ENCODE results near the gene TUBB4B. TPM values are rescaled to one million over a fixed set of nuclear protein-coding genes. Genes with fewer than 3 reads are reported as not detected.
A peak's percentile ranks its signal among the peaks of the same experiment; 100 is the strongest.

TUBB4B gene
- total RNA-seq, 1 donor from 2014 or later = 148 TPM

DNA sequence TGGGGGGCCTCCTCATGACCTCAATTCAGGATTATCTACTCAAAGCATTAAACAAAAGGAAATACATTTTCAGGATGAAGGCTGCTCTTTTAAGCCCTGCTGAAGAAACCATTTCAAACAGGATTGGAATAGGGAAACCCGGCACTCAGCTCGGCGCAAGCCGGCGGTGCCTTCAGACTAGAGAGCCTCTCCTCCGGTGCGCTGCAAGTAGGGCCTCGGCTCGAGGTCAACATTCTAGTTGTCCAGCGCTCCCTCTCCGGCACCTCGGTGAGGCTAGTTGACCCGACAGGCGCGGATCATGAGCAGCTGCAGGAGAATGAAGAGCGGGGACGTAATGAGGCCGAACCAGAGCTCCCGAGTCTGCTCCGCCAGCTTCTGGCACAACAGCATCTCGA lies 36.4 kb upstream of the TUBB4B start:
- DNase-seq (ENCODE audit: low spot score in 2 of 2, unreplicated experiment in 2 of 2) = no peak
- TF ChIP-seq, protein P1, sequence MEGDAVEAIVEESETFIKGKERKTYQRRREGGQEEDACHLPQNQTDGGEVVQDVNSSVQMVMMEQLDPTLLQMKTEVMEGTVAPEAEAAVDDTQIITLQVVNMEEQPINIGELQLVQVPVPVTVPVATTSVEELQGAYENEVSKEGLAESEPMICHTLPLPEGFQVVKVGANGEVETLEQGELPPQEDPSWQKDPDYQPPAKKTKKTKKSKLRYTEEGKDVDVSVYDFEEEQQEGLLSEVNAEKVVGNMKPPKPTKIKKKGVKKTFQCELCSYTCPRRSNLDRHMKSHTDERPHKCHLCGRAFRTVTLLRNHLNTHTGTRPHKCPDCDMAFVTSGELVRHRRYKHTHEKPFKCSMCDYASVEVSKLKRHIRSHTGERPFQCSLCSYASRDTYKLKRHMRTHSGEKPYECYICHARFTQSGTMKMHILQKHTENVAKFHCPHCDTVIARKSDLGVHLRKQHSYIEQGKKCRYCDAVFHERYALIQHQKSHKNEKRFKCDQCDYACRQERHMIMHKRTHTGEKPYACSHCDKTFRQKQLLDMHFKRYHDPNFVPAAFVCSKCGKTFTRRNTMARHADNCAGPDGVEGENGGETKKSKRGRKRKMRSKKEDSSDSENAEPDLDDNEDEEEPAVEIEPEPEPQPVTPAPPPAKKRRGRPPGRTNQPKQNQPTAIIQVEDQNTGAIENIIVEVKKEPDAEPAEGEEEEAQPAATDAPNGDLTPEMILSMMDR (IDR thresholded peaks at IDR 0.05; ENCODE audit: unreplicated experiment) = no peak
- Mint-ChIP-seq H3K4me3 (peak overlapping the region; percentile 95), H3K36me3 (peaks cover 8% of the 10 kb centered on the region), H3K4me1 (peaks cover 37% of the 10 kb centered on the region), H3K27me3 (ENCODE audit: low read depth) (no peaks in the 10 kb centered on the region), H3K27ac (peak overlapping the region; percentile 96), H3K9me3 (no peaks in the 10 kb centered on the region)

DNA sequence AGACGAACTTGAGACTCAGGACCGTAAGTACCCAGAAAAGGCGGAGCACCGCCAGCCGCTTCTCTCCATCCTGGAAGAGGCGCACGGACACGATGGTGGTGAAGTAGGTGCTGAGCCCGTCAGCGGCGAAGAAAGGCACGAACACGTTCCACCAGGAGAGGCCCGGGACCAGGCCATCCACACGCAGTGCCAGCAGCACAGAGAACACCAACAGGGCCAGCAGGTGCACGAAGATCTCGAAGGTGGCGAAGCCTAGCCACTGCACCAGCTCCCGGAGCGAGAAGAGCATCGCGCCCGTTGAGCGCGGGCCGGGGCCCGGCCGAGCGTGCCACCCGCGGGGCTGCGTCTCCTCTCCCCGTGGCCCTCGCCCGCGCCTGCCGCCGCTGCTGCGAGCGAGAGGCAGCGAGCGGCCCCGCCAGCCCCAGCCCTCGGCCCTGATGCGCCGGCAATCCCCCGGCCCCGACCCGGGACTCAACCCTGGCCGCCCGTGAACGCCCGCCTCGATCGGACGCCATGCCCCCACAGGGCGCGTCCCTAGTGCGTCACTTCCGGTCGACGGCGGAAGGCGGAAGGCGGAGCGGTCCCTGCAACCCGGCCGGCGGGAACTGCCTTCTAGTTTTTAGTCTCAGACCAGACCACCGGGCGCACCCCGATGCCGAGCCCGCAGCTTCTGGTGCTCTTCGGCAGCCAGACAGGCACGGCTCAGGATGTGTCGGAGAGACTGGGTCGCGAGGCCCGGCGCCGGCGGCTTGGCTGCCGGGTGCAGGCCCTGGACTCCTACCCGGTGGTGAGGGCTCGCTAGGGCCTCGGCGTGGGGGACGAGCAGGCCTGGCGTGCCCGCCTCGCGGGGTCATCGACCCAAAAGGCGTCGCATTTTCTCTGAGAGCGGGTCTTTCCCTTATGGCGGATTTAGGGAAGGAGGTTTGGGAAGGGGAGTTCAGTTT lies 35.7 kb upstream of the TUBB4B start, which contains the start of the genes NDOR1 and TMEM203:
Gene NDOR1, plus strand, starts transcription at position 575 of the 944 bp plus-strand sequence. Its CDS starts 78 bp downstream, at position 653.
Gene TMEM203, minus strand, starts transcription at position 523 of the 944 bp plus-strand sequence. Its CDS starts 234 bp downstream, at position 289.
- DNase-seq (ENCODE audit: low spot score in 2 of 2, unreplicated experiment in 2 of 2) = peak; percentile 95 to 96
- peak within 1 kb of the TSS; percentile 96 for H3K27ac Mint-ChIP-seq
- H3K27me3 Mint-ChIP-seq (ENCODE audit: low read depth) = no peaks in the 10 kb centered on the region
- H3K4me1 Mint-ChIP-seq = peaks cover 37% of the 10 kb centered on the region
- peak within 1 kb of the TSS; percentile 95 for H3K4me3 Mint-ChIP-seq
- TF ChIP-seq, protein P1 (IDR thresholded peaks at IDR 0.05; ENCODE audit: unreplicated experiment) = no peak
- peaks cover 10% of the 10 kb centered on the region for H3K36me3 Mint-ChIP-seq
- H3K9me3 Mint-ChIP-seq = no peaks in the 10 kb centered on the region

DNA sequence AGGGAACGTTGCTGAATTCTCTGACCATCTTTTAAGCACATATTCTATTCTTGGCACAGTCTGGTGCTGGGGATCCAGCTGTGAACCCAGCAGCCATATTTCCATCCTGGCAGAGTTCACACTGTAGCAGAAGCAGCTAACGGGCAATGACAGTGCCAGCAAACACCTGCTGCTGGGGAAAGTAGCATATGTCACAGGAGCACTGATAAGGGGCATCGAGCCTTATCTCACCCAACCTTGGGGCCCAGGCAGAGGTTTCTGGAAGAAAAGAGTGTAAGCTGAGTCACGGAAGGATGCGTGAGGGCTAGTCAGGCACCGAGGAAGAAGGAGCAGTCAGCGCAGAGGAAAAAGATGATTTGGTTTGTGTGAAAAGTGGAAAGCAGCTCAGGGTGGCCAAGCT lies 34.5 kb upstream of the TUBB4B start:
- Mint-ChIP-seq H3K9me3 (no peaks in the 10 kb centered on the region), H3K27ac (peak overlapping the region; percentile 94)

DNA sequence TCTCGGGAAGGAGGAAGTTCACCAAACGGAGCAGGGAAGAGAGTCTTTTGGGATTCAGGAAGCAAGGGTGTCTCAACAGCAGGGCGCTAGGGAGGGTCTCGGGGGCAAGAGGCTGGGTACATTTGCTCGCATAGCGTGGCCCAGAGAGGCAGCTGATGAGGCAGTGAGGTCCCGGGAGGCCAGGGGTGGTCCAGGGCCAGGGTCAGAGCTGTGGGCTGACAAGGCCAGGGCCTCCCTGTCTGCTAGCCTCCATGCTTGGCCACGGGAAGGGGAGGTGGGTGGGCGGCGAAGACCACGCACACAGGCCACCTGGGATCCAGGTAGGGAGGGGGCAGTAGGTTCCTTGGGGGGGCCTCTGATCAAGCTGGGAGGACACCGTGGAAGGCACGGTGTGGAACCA lies 29.6 kb upstream of the TUBB4B start:
- Mint-ChIP-seq H3K27me3 (ENCODE audit: low read depth) (no peaks in the 10 kb centered on the region), H3K4me1 (peaks cover 4% of the 10 kb centered on the region)

More for the DNA sequence above, 34.5 kb upstream of the TUBB4B start:
- no peak for DNase-seq (ENCODE audit: low spot score in 2 of 2, unreplicated experiment in 2 of 2)
- no peaks in the 10 kb centered on the region for H3K27me3 Mint-ChIP-seq (ENCODE audit: low read depth)
- TF ChIP-seq, protein P1 (IDR thresholded peaks at IDR 0.05; ENCODE audit: unreplicated experiment) = no peak
- peak overlapping the region; percentile 95 for H3K4me3 Mint-ChIP-seq
- H3K36me3 Mint-ChIP-seq = peaks cover 12% of the 10 kb centered on the region
- H3K4me1 Mint-ChIP-seq = peaks cover 30% of the 10 kb centered on the region

DNA sequence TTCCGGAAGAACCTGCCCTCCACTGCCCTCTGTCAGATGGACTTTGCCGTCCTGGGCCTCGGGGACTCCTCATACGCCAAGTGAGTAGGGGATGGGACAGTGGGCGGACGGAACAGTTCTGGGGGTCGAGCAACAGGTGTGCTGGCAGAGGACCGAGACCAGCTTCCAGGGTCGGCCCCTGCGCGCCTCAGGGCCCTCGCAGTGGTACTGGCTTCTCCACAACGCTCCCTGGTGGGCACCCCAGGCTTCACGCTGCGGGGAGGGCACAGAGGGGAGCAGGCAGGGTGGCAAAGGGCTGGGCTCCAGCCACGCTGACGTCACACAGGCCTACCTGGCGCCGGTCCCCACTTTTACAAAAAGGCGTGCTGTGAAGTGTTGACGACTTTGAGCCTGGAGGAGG lies 28.6 kb upstream of the TUBB4B start:
- TF ChIP-seq, protein P1 (IDR thresholded peaks at IDR 0.05; ENCODE audit: unreplicated experiment) = no peak
- H3K36me3 Mint-ChIP-seq = peaks cover 11% of the 10 kb centered on the region
- DNase-seq (ENCODE audit: low spot score in 2 of 2, unreplicated experiment in 2 of 2) = no peak
- no peaks in the 10 kb centered on the region for H3K9me3 Mint-ChIP-seq
- no peak overlapping the region for H3K4me3 Mint-ChIP-seq
- peaks cover 4% of the 10 kb centered on the region for H3K4me1 Mint-ChIP-seq
- no peaks in the 10 kb centered on the region for H3K27me3 Mint-ChIP-seq (ENCODE audit: low read depth)
- H3K27ac Mint-ChIP-seq = no peak overlapping the region

More for the DNA sequence above, 29.6 kb upstream of the TUBB4B start:
- TF ChIP-seq, protein P1 (IDR thresholded peaks at IDR 0.05; ENCODE audit: unreplicated experiment) = no peak
- peaks cover 15% of the 10 kb centered on the region for H3K36me3 Mint-ChIP-seq
- no peak overlapping the region for H3K4me3 Mint-ChIP-seq
- no peak for DNase-seq (ENCODE audit: low spot score in 2 of 2, unreplicated experiment in 2 of 2)
- H3K9me3 Mint-ChIP-seq = no peaks in the 10 kb centered on the region
- H3K27ac Mint-ChIP-seq = no peak overlapping the region
